ENCODE data around the gene ACOXL. TPM values are rescaled to one million over a fixed set of nuclear protein-coding genes. Genes with fewer than 3 reads are reported as not detected.

Gene ACOXL
- total and polyA plus RNA-seq, 9 of the 15 experiments (the other 6 are each of a cell fraction or from before 2014, with no cell fraction given), result 0.31 to 0.56 TPM; not detected in 7

GRCh38 chr2:111041398-111042202 lies 309.2 kb downstream of the ACOXL start:
- WGBS (ENCODE audit: insufficient coverage, low coverage, missing lambda C conversion rate), result 3% methylated on average over 12 of the region's 12 CpGs
- ChIA-PET POLR2A (interaction anchor here (0.7 kb wide), 1 partner anchor 584 kb away, joined by 3 read pairs; no protein-coding TSS in a partner anchor), CTCF (ENCODE audit: low intra/inter-chr PET ratio) (no interaction called here)
- intact Hi-C loops (cut with micrococcal nuclease) (no loop called here), in situ Hi-C loops (cut with MboI) (no loop called here)
- H3K27me3 ChIP-seq (ENCODE audit: control insufficient read depth in 2 of 2, insufficient read depth in 2 of 2, low read length in 2 of 2), result peaks cover 29 to 68% of the 10 kb centered on the region in 2 experiments
- no TSS peak for BruUV-seq (replicated peaks)
- no peak for TF ChIP-seq ZNF197 (CRISPR knock-in tag; IDR thresholded peaks at IDR 0.05; ENCODE audit: low read depth)
- TF ChIP-seq ETS2 (tag; IDR thresholded peaks at IDR 0.05; ENCODE audit: borderline replicate concordance, poor library complexity, severe bottlenecking), result no peak
- no peak for TF ChIP-seq PRDM10 (IDR thresholded peaks at IDR 0.05; ENCODE audit: partially characterized antibody)
- no peak for TF ChIP-seq TOE1 (IDR thresholded peaks at IDR 0.05; ENCODE audit: borderline replicate concordance)
- no peak for TF ChIP-seq TOE1 (CRISPR knock-in tag; IDR thresholded peaks at IDR 0.05; ENCODE audit: borderline replicate concordance, low read depth)
- no peak for TF ChIP-seq NCOA2 (IDR thresholded peaks at IDR 0.05; ENCODE audit: partially characterized antibody in 2 of 2)
- peak; percentile 26; the same call in 1 of the 2 replicates for TF ChIP-seq RFX1 (IDR thresholded peaks at IDR 0.05)
- no peak overlapping the region for H2AFZ ChIP-seq (ENCODE audit: low read depth, low read length)
- ATAC-seq (no peak), DNase-seq (ENCODE audit: extremely low read depth in 1 of 4, low spot score in 3 of 4) (no peak), FAIRE-seq (no peak)
- no peak overlapping the region for H3K4me3 ChIP-seq
- H3K79me2 ChIP-seq (ENCODE audit: control insufficient read depth, insufficient read depth, low read length), result no peaks in the 10 kb centered on the region
- H3K36me3 ChIP-seq (ENCODE audit: control insufficient read depth, insufficient read depth, low read length), result no peaks in the 10 kb centered on the region
- H3K27ac ChIP-seq (ENCODE audit: extremely low read depth, low read depth, low read length), result no peak overlapping the region
- H3K9me1 ChIP-seq (ENCODE audit: control insufficient read depth, insufficient read depth, low read length), result no peaks in the 10 kb centered on the region
- H3K4me2 ChIP-seq (ENCODE audit: insufficient read depth, low read length), result no peak overlapping the region
- H3K9me3 ChIP-seq (replicated peaks; ENCODE audit: control insufficient read depth, insufficient read depth, low read depth, low read length), result no peaks in the 10 kb centered on the region
- H3K4me1 ChIP-seq (replicated peaks in 1 of 2; ENCODE audit: control insufficient read depth in 2 of 2, insufficient read depth in 2 of 2, low read length in 2 of 2), result no peaks in the 10 kb centered on the region
- H4K20me1 ChIP-seq (replicated peaks; ENCODE audit: control insufficient read depth, insufficient read depth, low read length), result 0 out of 2 replicates have a peak, but pooled peaks cover 8% of the 10 kb centered on the region
- no peak overlapping the region for H3K9ac ChIP-seq (ENCODE audit: insufficient read depth in 1 of 2, low read depth in 2 of 2, low read length in 2 of 2)

All from K562 (cell line).